Neutrophil (primary cell): ENCODE measurements around the gene NOVA2.
A peak's percentile ranks its signal among the peaks of the same experiment; 100 is the strongest.
"Not testable (repeated sequence)": the region's sequence is repeated elsewhere in the genome, so short reads cannot be mapped to it uniquely, and the experiment has no call there.

Experiments
- H3K27ac ChIP-seq: fragments of 200-600 bp; sonication (generic); 2 replicates; pipeline ENCODE4 v1.5.1; 2016; ENCODE audit warnings: mild to moderate bottlenecking, moderate library complexity
- H3K27me3 ChIP-seq: fragments of 200-600 bp; sonication (generic); 2 replicates; pipeline ENCODE4 v1.6.0; 2016; ENCODE audit warnings: mild to moderate bottlenecking
- H3K36me3 ChIP-seq: fragments of 200-600 bp; sonication (generic); 2 replicates; pipeline ENCODE4 v1.5.1; 2017
- H3K4me1 ChIP-seq, 2 experiments: fragments of 200-600 bp in 1 of 2; sonication (generic) in 1 of 2; 1 replicate in 1 of 2; 2 replicates in 1 of 2; pipeline versions ENCODE4 v1.5.1 to v1.6.1; 2013 to 2016; ENCODE audit warnings: low read depth in 1 of 2, low read length in 1 of 2, mild to moderate bottlenecking in 1 of 2, moderate library complexity in 1 of 2; ENCODE audit not compliant: control insufficient read depth in 1 of 2, insufficient read depth in 1 of 2
- H3K4me3 ChIP-seq, 2 experiments: fragments of 200-600 bp in 1 of 2; sonication (generic) in 1 of 2; 1 replicate in 1 of 2; 2 replicates in 1 of 2; pipeline ENCODE4 v1.5.1; 2013 to 2016; ENCODE audit warnings: low read depth in 1 of 2, low read length in 1 of 2, mild to moderate bottlenecking in 1 of 2, moderate library complexity in 1 of 2
- H3K9me3 ChIP-seq: fragments of 200-600 bp; sonication (generic); 2 replicates; pipeline ENCODE4 v1.5.1; 2016
- CTCF ChIP-seq: fragments of 200-600 bp; sonication (generic); IDR thresholded peaks from 2 replicates; pipeline ENCODE4 v1.5.1; 2016; ENCODE audit warnings: antibody characterized with exemption

The NOVA2 gene

GRCh38 chr19:45901432-45901911 is 72.2 kb downstream of the NOVA2 start:
- H3K27me3 ChIP-seq = peaks cover 27% of the 10 kb centered on the region
- H3K4me1 ChIP-seq = peaks cover 17 to 20% of the 10 kb centered on the region in 2 experiments
- peak overlapping the region; percentile 84 to 93 for H3K4me3 ChIP-seq
- no peak for TF ChIP-seq CTCF
- peak overlapping the region; percentile 47 for H3K27ac ChIP-seq
- H3K9me3 ChIP-seq = no peaks in the 10 kb centered on the region
- peaks cover 24% of the 10 kb centered on the region for H3K36me3 ChIP-seq

GRCh38 chr19:45900738-45901431 is 72.8 kb downstream of the NOVA2 start:
- Histone ChIP-seq H3K27me3 (peaks cover 25% of the 10 kb centered on the region), H3K36me3 (peaks cover 24% of the 10 kb centered on the region), H3K27ac (peak overlapping the region; percentile 47), H3K4me3 (peak overlapping the region; percentile 84 to 93), H3K9me3 (no peaks in the 10 kb centered on the region), H3K4me1 (peaks cover 17 to 20% of the 10 kb centered on the region in 2 experiments)
- no peak for TF ChIP-seq CTCF

GRCh38 chr19:45899919-45900589 is 73.6 kb downstream of the NOVA2 start:
- H3K27ac ChIP-seq = no peak overlapping the region

GRCh38 chr19:45899253-45899652 is 74.4 kb downstream of the NOVA2 start:
- no peaks in the 10 kb centered on the region for H3K9me3 ChIP-seq
- no peak overlapping the region for H3K27ac ChIP-seq
- H3K4me3 ChIP-seq = no peak overlapping the region
- H3K27me3 ChIP-seq = peaks cover 9% of the 10 kb centered on the region
- H3K4me1 ChIP-seq = peaks cover 17 to 20% of the 10 kb centered on the region in 2 experiments
- peaks cover 35% of the 10 kb centered on the region for H3K36me3 ChIP-seq
- TF ChIP-seq CTCF = no peak

More at GRCh38 chr19:45899919-45900589, 73.6 kb downstream of the NOVA2 start:
- H3K9me3 ChIP-seq = no peaks in the 10 kb centered on the region
- no peak for TF ChIP-seq CTCF
- peaks cover 17 to 20% of the 10 kb centered on the region in 2 experiments for H3K4me1 ChIP-seq
- peaks cover 31% of the 10 kb centered on the region for H3K36me3 ChIP-seq
- peaks cover 17% of the 10 kb centered on the region for H3K27me3 ChIP-seq
- no peak overlapping the region for H3K4me3 ChIP-seq

GRCh38 chr19:45897261-45897812 is 76.3 kb downstream of the NOVA2 start:
- Histone ChIP-seq H3K4me1 (peaks cover 10 to 11% of the 10 kb centered on the region in 2 experiments), H3K4me3 (no peak overlapping the region), H3K27ac (no peak overlapping the region), H3K36me3 (peaks cover 35% of the 10 kb centered on the region), H3K9me3 (no peaks in the 10 kb centered on the region), H3K27me3 (no peaks in the 10 kb centered on the region)
- no peak for TF ChIP-seq CTCF

GRCh38 chr19:45895983-45896599 is 77.6 kb downstream of the NOVA2 start:
- H3K27ac ChIP-seq, H3K9me3 ChIP-seq, H3K4me1 ChIP-seq, H3K4me3 ChIP-seq, H3K27me3 ChIP-seq: not testable (repeated sequence)
- peaks cover 38% of the 10 kb centered on the region for H3K36me3 ChIP-seq
